ENCODE data around the gene LNX1. TPM values are rescaled to one million over a fixed set of nuclear protein-coding genes. Genes with fewer than 3 reads are reported as not detected.

LNX1 gene
- polyA plus RNA-seq, 1 donor (not counting 4 experiments of a cell fraction or from before 2014, with no cell fraction given), result 0.22 TPM

DNA sequence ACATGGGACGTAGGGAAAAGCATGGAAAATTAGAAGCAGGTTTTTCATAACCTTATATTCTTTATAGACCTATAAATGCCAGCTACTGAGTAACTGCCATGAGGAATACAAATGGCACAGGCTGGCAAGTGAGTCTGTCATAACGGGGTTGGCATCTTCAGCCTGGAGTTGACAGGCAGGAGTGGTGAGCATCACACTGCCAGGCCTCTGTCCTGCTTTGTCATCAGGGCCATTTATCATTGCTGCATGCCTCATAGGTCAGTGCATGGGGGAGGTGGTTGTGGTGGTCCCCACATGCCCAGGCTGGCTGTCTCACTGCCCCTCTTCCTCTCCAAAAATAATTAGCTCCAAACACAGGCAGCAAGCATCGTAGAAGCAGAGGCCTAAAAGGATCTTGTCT, 72.5 kb downstream of the LNX1 start:
- no peaks in the 10 kb centered on the region for H4K20me1 ChIP-seq (ENCODE audit: control insufficient read depth, extremely low read depth, insufficient read depth, low read length)
- dilution Hi-C loops (cut with MboI; ENCODE audit: extremely low pct_ligation_motif_present, low sequenced_read_pairs), result no loop called here
- H3K36me3 ChIP-seq (ENCODE audit: control insufficient read depth in 2 of 2, extremely low read depth in 1 of 2, insufficient read depth in 2 of 2, low read length in 2 of 2), result no peaks in the 10 kb centered on the region
- no peak overlapping the region for H3K27ac ChIP-seq (ENCODE audit: control insufficient read depth, insufficient read depth, low read length)
- DNase-seq (ENCODE audit: low read depth, low spot score) (no peak), FAIRE-seq (no peak)
- H3K79me2 ChIP-seq (ENCODE audit: control insufficient read depth, insufficient read depth, low read length), result no peaks in the 10 kb centered on the region
- H3K27me3 ChIP-seq (ENCODE audit: control insufficient read depth, extremely low read depth, insufficient read depth, low read length), result no peaks in the 10 kb centered on the region
- H3K9ac ChIP-seq (ENCODE audit: control insufficient read depth, extremely low read depth, insufficient read depth, low read length), result no peak overlapping the region
- no peak for TF ChIP-seq EZH2 (IDR thresholded peaks at IDR 0.05; ENCODE audit: low read length)
- TF ChIP-seq, protein P1, sequence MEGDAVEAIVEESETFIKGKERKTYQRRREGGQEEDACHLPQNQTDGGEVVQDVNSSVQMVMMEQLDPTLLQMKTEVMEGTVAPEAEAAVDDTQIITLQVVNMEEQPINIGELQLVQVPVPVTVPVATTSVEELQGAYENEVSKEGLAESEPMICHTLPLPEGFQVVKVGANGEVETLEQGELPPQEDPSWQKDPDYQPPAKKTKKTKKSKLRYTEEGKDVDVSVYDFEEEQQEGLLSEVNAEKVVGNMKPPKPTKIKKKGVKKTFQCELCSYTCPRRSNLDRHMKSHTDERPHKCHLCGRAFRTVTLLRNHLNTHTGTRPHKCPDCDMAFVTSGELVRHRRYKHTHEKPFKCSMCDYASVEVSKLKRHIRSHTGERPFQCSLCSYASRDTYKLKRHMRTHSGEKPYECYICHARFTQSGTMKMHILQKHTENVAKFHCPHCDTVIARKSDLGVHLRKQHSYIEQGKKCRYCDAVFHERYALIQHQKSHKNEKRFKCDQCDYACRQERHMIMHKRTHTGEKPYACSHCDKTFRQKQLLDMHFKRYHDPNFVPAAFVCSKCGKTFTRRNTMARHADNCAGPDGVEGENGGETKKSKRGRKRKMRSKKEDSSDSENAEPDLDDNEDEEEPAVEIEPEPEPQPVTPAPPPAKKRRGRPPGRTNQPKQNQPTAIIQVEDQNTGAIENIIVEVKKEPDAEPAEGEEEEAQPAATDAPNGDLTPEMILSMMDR (optimal IDR thresholded peaks at IDR 0.05 in 1 of 3, IDR thresholded peaks at IDR 0.05 in 1 of 3, conservative IDR thresholded peaks at IDR 0.05 in 1 of 3; ENCODE audit: extremely low read depth in 1 of 3, insufficient read depth in 2 of 3, low read length in 3 of 3), result no peak
- no peak overlapping the region for H2AFZ ChIP-seq (ENCODE audit: control insufficient read depth, low read length)
- H3K4me3 ChIP-seq (ENCODE audit: control insufficient read depth in 2 of 3, extremely low read depth in 1 of 3, insufficient read depth in 2 of 3, low read depth in 1 of 3, low read length in 3 of 3), result no peak overlapping the region
- no peak overlapping the region for H3K4me2 ChIP-seq (ENCODE audit: control insufficient read depth, extremely low read depth, insufficient read depth, low read depth, low read length)
- H3K4me1 ChIP-seq (ENCODE audit: control insufficient read depth, extremely low read depth, insufficient read depth, low read length), result no peaks in the 10 kb centered on the region
- no peaks in the 10 kb centered on the region for H3K9me3 ChIP-seq (ENCODE audit: control insufficient read depth, low read depth, low read length)
- H3K9me1 ChIP-seq (ENCODE audit: control insufficient read depth, extremely low read depth, insufficient read depth, low read length), result no peaks in the 10 kb centered on the region

DNA sequence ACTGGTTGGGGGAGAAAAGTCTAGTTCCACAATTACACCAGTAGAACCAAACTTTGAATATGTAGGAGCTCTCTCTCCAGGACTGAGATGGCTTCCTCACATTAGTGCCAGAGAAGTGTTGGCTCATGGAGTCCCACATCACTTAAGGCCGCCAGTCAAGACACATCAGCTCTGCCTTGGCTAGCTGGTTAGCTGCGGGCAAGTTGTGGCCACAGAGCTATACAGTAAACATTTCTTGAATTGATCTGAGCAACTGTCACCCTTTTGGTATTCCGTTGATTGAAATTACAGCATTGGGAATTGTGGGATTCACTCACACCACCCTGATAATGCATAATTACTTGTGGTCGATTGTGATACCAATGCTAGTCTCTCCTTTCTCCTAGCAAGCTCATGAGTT, 76.2 kb downstream of the LNX1 start:
- FAIRE-seq (no peak), DNase-seq (ENCODE audit: low read depth, low spot score) (no peak)
- no peaks in the 10 kb centered on the region for H3K4me1 ChIP-seq (ENCODE audit: control insufficient read depth, extremely low read depth, insufficient read depth, low read length)
- dilution Hi-C loops (cut with MboI; ENCODE audit: extremely low pct_ligation_motif_present, low sequenced_read_pairs), result no loop called here
- H3K27me3 ChIP-seq (ENCODE audit: control insufficient read depth, extremely low read depth, insufficient read depth, low read length), result no peaks in the 10 kb centered on the region
- H3K9ac ChIP-seq (ENCODE audit: control insufficient read depth, extremely low read depth, insufficient read depth, low read length), result no peak overlapping the region
- H3K36me3 ChIP-seq (ENCODE audit: control insufficient read depth in 2 of 2, extremely low read depth in 1 of 2, insufficient read depth in 2 of 2, low read length in 2 of 2), result no peaks in the 10 kb centered on the region
- H3K4me2 ChIP-seq (ENCODE audit: control insufficient read depth, extremely low read depth, insufficient read depth, low read depth, low read length), result no peak overlapping the region
- H3K79me2 ChIP-seq (ENCODE audit: control insufficient read depth, insufficient read depth, low read length), result no peaks in the 10 kb centered on the region
- TF ChIP-seq EZH2 (IDR thresholded peaks at IDR 0.05; ENCODE audit: low read length), result no peak
- TF ChIP-seq, protein P1 (optimal IDR thresholded peaks at IDR 0.05 in 1 of 3, IDR thresholded peaks at IDR 0.05 in 1 of 3, conservative IDR thresholded peaks at IDR 0.05 in 1 of 3; ENCODE audit: extremely low read depth in 1 of 3, insufficient read depth in 2 of 3, low read length in 3 of 3), result no peak
- H3K27ac ChIP-seq (ENCODE audit: control insufficient read depth, insufficient read depth, low read length), result no peak overlapping the region
- H2AFZ ChIP-seq (ENCODE audit: control insufficient read depth, low read length), result no peak overlapping the region
- H4K20me1 ChIP-seq (ENCODE audit: control insufficient read depth, extremely low read depth, insufficient read depth, low read length), result no peaks in the 10 kb centered on the region
- H3K9me1 ChIP-seq (ENCODE audit: control insufficient read depth, extremely low read depth, insufficient read depth, low read length), result no peaks in the 10 kb centered on the region
- H3K9me3 ChIP-seq (ENCODE audit: control insufficient read depth, low read depth, low read length), result no peaks in the 10 kb centered on the region
- H3K4me3 ChIP-seq (ENCODE audit: control insufficient read depth in 2 of 3, extremely low read depth in 1 of 3, insufficient read depth in 2 of 3, low read depth in 1 of 3, low read length in 3 of 3), result no peak overlapping the region
